Sciatic nerve (tissue), 2 donors: Measurements from ENCODE around the gene AP1B1. TPM values are rescaled to one million over a fixed set of nuclear protein-coding genes. Genes with fewer than 3 reads are reported as not detected.
"Not testable (repeated sequence)": the region's sequence is repeated elsewhere in the genome, so short reads cannot be mapped to it uniquely, and the experiment has no call there.

ENCODE experiments used
- ATAC-seq: fragments of 200-7000 bp; cut with Tn5 transposase; one replicate; pipeline ENCODE4 v1.9.1; 2020; ENCODE audit warnings: mild to moderate bottlenecking, moderate library complexity
- DNase-seq: peaks from one replicate; pipeline ENCODE4 v3.0.0-alpha.2; 2020; ENCODE audit warnings: low spot score
- intact Hi-C: fragments of 100-400 bp; cut with DNase I; formaldehyde crosslinking; loops from one replicate; pipeline ENCODE4 v1.14.2; 2022
- total RNA-seq: library from RNA; stranded (reverse); fragmentation: NEBNext Ultra II Directional; extraction: Animal tissue kit (Norgen Biotek cat#: 25700); gene quantifications from one replicate; pipeline ENCODE4 v1.2.1, GENCODE V29; 2021
- donor health status: DM: no; HTN: no; CAD: no.
- donor health status: DM: no; HTN: no; CAD: no.

Gene AP1B1
- total RNA-seq, 1 donor from 2014 or later = 47.1 TPM

GRCh38 chr22:29391546-29391945, 3.2 kb upstream of the AP1B1 start:
- ATAC-seq (no peak), DNase-seq (no peak)
- intact Hi-C loops = no loop called here

GRCh38 chr22:29390270-29390669, 1.9 kb upstream of the AP1B1 start:
- DNase-seq (no peak), ATAC-seq (no peak)
- intact Hi-C loops = no loop called here

GRCh38 chr22:29388759-29389090, 355 bp upstream of the AP1B1 start:
- intact Hi-C loops = no loop called here
- DNase-seq = no peak
- peak; percentile 2 for ATAC-seq

- no peak for DNase-seq
- intact Hi-C loops = no loop called here
- ATAC-seq = no peak
Measured at GRCh38 chr22:29386708-29387107, 1.7 kb downstream of the AP1B1 start.

GRCh38 chr22:29385748-29386147, 2.6 kb downstream of the AP1B1 start:
- ATAC-seq (peak; percentile 31), DNase-seq (no peak)
- intact Hi-C loops = no loop called here

GRCh38 chr22:29385151-29385704, 3.1 kb downstream of the AP1B1 start:
- intact Hi-C loops = no loop called here
- no peak for ATAC-seq
- no peak for DNase-seq

GRCh38 chr22:29383740-29384139, 4.6 kb downstream of the AP1B1 start:
- DNase-seq (no peak), ATAC-seq (no peak)
- intact Hi-C loops = no loop called here

GRCh38 chr22:29382580-29383302, 5.6 kb downstream of the AP1B1 start:
- DNase-seq = no peak
- ATAC-seq = peak; percentile 19
- intact Hi-C loops = no loop called here

GRCh38 chr22:29380856-29381255, 7.5 kb downstream of the AP1B1 start:
- intact Hi-C loops = no loop called here
- no peak for ATAC-seq
- DNase-seq = no peak

- intact Hi-C loops = no loop called here
- ATAC-seq = no peak
Measured at GRCh38 chr22:29380032-29380781, 8.2 kb downstream of the AP1B1 start.

GRCh38 chr22:29379258-29379657, 9.1 kb downstream of the AP1B1 start:
- intact Hi-C loops = no loop called here
- ATAC-seq (no peak), DNase-seq (no peak)

More at GRCh38 chr22:29380032-29380781, 8.2 kb downstream of the AP1B1 start:
- no peak for DNase-seq

- ATAC-seq (no peak), DNase-seq (no peak)
- intact Hi-C loops = no loop called here
Measured at GRCh38 chr22:29377979-29378378, 10.4 kb downstream of the AP1B1 start.

GRCh38 chr22:29376705-29377104, 11.7 kb downstream of the AP1B1 start:
- ATAC-seq, intact Hi-C loops, DNase-seq: not testable (repeated sequence)

- intact Hi-C loops = no loop called here
- ATAC-seq (no peak), DNase-seq (no peak)
Measured at GRCh38 chr22:29375398-29376076, 12.8 kb downstream of the AP1B1 start.

- intact Hi-C loops, ATAC-seq, DNase-seq: not testable (repeated sequence)
Measured at GRCh38 chr22:29374806-29375205, 13.6 kb downstream of the AP1B1 start.

- no peak for ATAC-seq
Measured at GRCh38 chr22:29374401-29374800, 14.0 kb downstream of the AP1B1 start.

GRCh38 chr22:29370537-29370936, 17.8 kb downstream of the AP1B1 start:
- DNase-seq (no peak), ATAC-seq (no peak)
- intact Hi-C loops = no loop called here

More at GRCh38 chr22:29374401-29374800, 14.0 kb downstream of the AP1B1 start:
- DNase-seq = no peak
- intact Hi-C loops = no loop called here

GRCh38 chr22:29369460-29369859, 18.9 kb downstream of the AP1B1 start:
- intact Hi-C loops = no loop called here
- ATAC-seq = peak; percentile 97
- DNase-seq = peak; percentile 80

GRCh38 chr22:29359469-29359868, 28.9 kb downstream of the AP1B1 start:
- ATAC-seq (peak; percentile 75), DNase-seq (peak; percentile 70)
- intact Hi-C loops = loop anchor here (10.0 kb wide), 1 partner anchor 55 kb away; the partner anchor contains the start of gene GAS2L1
